ENCODE data around the gene SPPL3. TPM values are rescaled to one million over a fixed set of nuclear protein-coding genes. Genes with fewer than 3 reads are reported as not detected.

Gene SPPL3
- total RNA-seq, 1 experiment from 2014 or later, result 18.8 TPM

DNA sequence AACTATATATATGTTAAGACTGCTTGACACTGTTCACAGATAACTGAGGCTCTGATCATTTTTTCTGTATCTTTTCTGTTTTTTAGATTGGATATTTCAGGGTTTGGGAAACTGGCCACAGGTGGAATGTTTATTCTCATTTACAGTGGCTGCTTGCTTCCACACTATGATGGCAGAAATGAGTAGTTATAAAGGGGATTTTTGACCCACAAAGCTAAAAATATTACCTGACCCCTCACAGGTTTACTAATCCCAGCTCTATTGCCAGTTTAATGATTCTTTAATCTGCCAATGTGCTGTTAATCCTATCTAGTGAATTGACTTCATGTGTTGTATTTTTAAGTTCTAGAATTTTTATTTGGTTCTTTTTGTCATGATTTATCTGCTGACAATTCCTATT, 148.9 kb downstream of the SPPL3 start:
- intact Hi-C loops (cut with micrococcal nuclease), result no loop called here
- no peaks in the 10 kb centered on the region for H3K9me2 ChIP-seq (replicated peaks; ENCODE audit: low read length)
- H3F3A ChIP-seq (ENCODE audit: low read length, unreplicated experiment), result no peaks in the 10 kb centered on the region
- no peaks in the 10 kb centered on the region for H3K4me1 ChIP-seq (ENCODE audit: insufficient read depth, low read length)
- H3K4me3 ChIP-seq (ENCODE audit: low read length), result no peak overlapping the region
- H3K4me2 ChIP-seq (ENCODE audit: low read length), result no peak overlapping the region
- H4K20me1 ChIP-seq (ENCODE audit: low read length), result no peaks in the 10 kb centered on the region
- BruUV-seq (replicated peaks), result no TSS peak
- H3K9ac ChIP-seq (ENCODE audit: low read length), result no peak overlapping the region
- no peak for ATAC-seq
- TF ChIP-seq EZH2 (IDR thresholded peaks at IDR 0.05; ENCODE audit: low read length, unreplicated experiment) (no peak), EZH2phosphoT487 (IDR thresholded peaks at IDR 0.05; ENCODE audit: borderline replicate concordance, low read length) (no peak)
- H3K36me3 ChIP-seq (ENCODE audit: low read depth, low read length), result no peaks in the 10 kb centered on the region
- H3K27ac ChIP-seq (ENCODE audit: low read length), result no peak overlapping the region
- no peak for DNase-seq
- ChIA-PET CTCF (no interaction called here), POLR2A (ENCODE audit: unreplicated experiment) (no interaction called here)
- no peak overlapping the region for H2AFZ ChIP-seq (ENCODE audit: low read length)
- no peaks in the 10 kb centered on the region for H3K27me3 ChIP-seq (ENCODE audit: low read length)
- no peaks in the 10 kb centered on the region for H3K9me3 ChIP-seq (ENCODE audit: low read length)
- no peaks in the 10 kb centered on the region for H3K79me2 ChIP-seq (ENCODE audit: low read length)

DNA sequence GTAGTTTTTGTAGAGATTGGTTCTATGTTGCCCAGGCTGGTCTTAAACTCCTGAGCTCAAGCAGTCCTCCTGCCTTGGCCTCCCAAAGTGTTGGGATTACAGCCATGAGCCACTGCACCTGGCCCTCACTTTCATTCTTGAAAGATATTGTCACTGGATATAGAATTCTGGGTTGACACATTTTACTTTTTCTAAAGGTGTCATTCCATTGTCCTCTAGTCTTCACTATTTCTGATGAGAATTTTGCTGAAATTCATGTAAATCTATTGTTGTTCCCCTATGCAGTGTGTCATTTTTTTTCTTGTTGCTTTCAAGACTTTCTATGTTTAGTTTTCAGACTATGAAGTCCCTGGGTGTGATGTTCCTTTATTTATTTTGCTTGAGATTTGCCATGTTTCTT, 149.4 kb downstream of the SPPL3 start:
- BruUV-seq (replicated peaks), result no TSS peak
- ATAC-seq (no peak), DNase-seq (no peak)
- no peak overlapping the region for H3K4me2 ChIP-seq (ENCODE audit: low read length)
- H3K79me2 ChIP-seq (ENCODE audit: low read length), result no peaks in the 10 kb centered on the region
- ChIA-PET POLR2A (ENCODE audit: unreplicated experiment) (no interaction called here), CTCF (no interaction called here)
- H3K36me3 ChIP-seq (ENCODE audit: low read depth, low read length), result no peaks in the 10 kb centered on the region
- H3K9me2 ChIP-seq (replicated peaks; ENCODE audit: low read length), result no peaks in the 10 kb centered on the region
- H3F3A ChIP-seq (ENCODE audit: low read length, unreplicated experiment), result no peaks in the 10 kb centered on the region
- H3K9ac ChIP-seq (ENCODE audit: low read length), result no peak overlapping the region
- intact Hi-C loops (cut with micrococcal nuclease), result no loop called here
- no peaks in the 10 kb centered on the region for H3K27me3 ChIP-seq (ENCODE audit: low read length)
- TF ChIP-seq EZH2 (IDR thresholded peaks at IDR 0.05; ENCODE audit: low read length, unreplicated experiment), result no peak
- TF ChIP-seq EZH2phosphoT487 (IDR thresholded peaks at IDR 0.05; ENCODE audit: borderline replicate concordance, low read length), result no peak
- TF ChIP-seq, protein P1, sequence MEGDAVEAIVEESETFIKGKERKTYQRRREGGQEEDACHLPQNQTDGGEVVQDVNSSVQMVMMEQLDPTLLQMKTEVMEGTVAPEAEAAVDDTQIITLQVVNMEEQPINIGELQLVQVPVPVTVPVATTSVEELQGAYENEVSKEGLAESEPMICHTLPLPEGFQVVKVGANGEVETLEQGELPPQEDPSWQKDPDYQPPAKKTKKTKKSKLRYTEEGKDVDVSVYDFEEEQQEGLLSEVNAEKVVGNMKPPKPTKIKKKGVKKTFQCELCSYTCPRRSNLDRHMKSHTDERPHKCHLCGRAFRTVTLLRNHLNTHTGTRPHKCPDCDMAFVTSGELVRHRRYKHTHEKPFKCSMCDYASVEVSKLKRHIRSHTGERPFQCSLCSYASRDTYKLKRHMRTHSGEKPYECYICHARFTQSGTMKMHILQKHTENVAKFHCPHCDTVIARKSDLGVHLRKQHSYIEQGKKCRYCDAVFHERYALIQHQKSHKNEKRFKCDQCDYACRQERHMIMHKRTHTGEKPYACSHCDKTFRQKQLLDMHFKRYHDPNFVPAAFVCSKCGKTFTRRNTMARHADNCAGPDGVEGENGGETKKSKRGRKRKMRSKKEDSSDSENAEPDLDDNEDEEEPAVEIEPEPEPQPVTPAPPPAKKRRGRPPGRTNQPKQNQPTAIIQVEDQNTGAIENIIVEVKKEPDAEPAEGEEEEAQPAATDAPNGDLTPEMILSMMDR (conservative IDR thresholded peaks at IDR 0.05; ENCODE audit: low read depth, low read length), result no peak
- no peaks in the 10 kb centered on the region for H3K9me3 ChIP-seq (ENCODE audit: low read length)
- no peaks in the 10 kb centered on the region for H3K4me1 ChIP-seq (ENCODE audit: insufficient read depth, low read length)
- H2AFZ ChIP-seq (ENCODE audit: low read length), result no peak overlapping the region
- no peak overlapping the region for H3K27ac ChIP-seq (ENCODE audit: low read length)
- no peak overlapping the region for H3K4me3 ChIP-seq (ENCODE audit: low read length)
- no peaks in the 10 kb centered on the region for H4K20me1 ChIP-seq (ENCODE audit: low read length)

DNA sequence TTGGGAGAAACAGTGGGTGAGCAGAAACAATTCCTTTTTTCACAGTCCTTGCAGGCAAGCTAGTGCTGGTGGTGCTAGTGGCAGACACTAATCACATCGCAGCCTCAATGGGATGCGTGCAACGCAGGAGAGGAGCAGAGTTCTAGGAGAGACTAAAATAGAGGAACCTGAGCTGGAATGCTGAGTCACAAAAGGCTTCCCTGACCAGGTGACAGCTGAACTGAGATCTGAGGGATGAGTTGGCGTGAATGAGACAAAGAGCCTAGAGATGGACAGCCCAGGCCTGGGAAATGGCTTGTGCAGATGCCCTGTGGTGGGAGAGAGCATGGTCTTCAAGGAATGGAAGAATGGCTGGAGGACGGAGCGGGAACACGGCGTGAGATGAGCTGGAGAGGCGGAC, 152.8 kb downstream of the SPPL3 start:
- no TSS peak for BruUV-seq (replicated peaks)
- Histone ChIP-seq H2AFZ (ENCODE audit: low read length) (no peak overlapping the region), H3K4me3 (ENCODE audit: low read length) (no peak overlapping the region), H3K36me3 (ENCODE audit: low read depth, low read length) (no peaks in the 10 kb centered on the region), H3K4me1 (ENCODE audit: insufficient read depth, low read length) (no peaks in the 10 kb centered on the region), H4K20me1 (ENCODE audit: low read length) (no peaks in the 10 kb centered on the region), H3K9ac (ENCODE audit: low read length) (no peak overlapping the region), H3K9me3 (ENCODE audit: low read length) (no peaks in the 10 kb centered on the region), H3K9me2 (replicated peaks; ENCODE audit: low read length) (no peaks in the 10 kb centered on the region), H3K27me3 (ENCODE audit: low read length) (no peaks in the 10 kb centered on the region), H3K27ac (ENCODE audit: low read length) (no peak overlapping the region), H3K4me2 (ENCODE audit: low read length) (no peak overlapping the region), H3F3A (ENCODE audit: low read length, unreplicated experiment) (no peaks in the 10 kb centered on the region), H3K79me2 (ENCODE audit: low read length) (no peaks in the 10 kb centered on the region)
- TF ChIP-seq, protein P1 (conservative IDR thresholded peaks at IDR 0.05; ENCODE audit: low read depth, low read length), result no peak
- TF ChIP-seq EZH2phosphoT487 (IDR thresholded peaks at IDR 0.05; ENCODE audit: borderline replicate concordance, low read length) (no peak), EZH2 (IDR thresholded peaks at IDR 0.05; ENCODE audit: low read length, unreplicated experiment) (no peak)
- intact Hi-C loops (cut with micrococcal nuclease), result no loop called here
- DNase-seq (peak; percentile 13), ATAC-seq (no peak)
- ChIA-PET POLR2A (ENCODE audit: unreplicated experiment) (no interaction called here), CTCF (no interaction called here)

All from PC-3 (cell line).